GM12892 (cell line): Measurements from ENCODE around the gene RAB11FIP2.

Experiments used
- POLR2A ChIP-seq: IDR thresholded peaks from 2 replicates; pipeline ENCODE4 v1.6.1; 2011; ENCODE audit warnings: low read depth, low read length, control low read depth
- POLR2AphosphoS5 ChIP-seq: IDR thresholded peaks from 2 replicates; pipeline ENCODE4 v1.6.1; 2011; ENCODE audit warnings: low read depth, low read length, control low read depth
- TAF1 ChIP-seq: IDR thresholded peaks from 2 replicates; pipeline ENCODE4 v1.6.1; 2011; ENCODE audit warnings: low read depth, mild to moderate bottlenecking, control low read depth, low read length, borderline replicate concordance

DNA sequence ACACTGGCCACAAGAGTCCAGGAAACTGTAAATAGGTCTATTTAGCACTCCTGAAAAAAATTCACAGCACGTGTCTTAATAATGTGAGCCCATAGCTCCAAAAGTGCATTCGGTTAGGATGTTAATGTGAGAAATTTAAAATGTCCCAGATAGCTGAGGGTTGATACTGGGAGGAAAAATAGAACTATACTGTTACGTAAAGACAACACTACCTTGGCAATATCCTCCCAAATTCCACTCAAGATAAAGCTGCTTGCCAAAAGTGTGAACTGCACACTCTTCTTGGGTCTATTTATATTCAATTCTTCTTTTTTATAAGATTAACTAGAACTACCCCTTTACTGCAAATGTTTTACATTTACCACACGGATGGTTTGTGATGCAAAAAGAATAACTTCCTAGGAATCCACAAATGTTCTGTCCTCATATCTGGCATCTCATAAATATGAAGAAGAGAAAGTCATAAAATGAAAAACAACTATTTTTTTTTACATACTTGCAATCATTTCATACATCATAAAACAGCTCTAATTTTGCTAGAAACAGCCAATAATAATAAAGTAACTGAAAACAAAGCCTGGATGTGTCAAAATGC, 10.4 kb downstream of the RAB11FIP2 start:
- TF ChIP-seq POLR2AphosphoS5 (no peak), POLR2A (no peak), TAF1 (no peak)
